ENCODE results near the gene SLC38A5. TPM values are rescaled to one million over a fixed set of nuclear protein-coding genes. Genes with fewer than 3 reads are reported as not detected.

SLC38A5 gene
- total and polyA plus RNA-seq, 2 donors (not counting 1 experiment from before 2014, with no cell fraction given) = 8.3 to 21.5 TPM

GRCh38 chrX:48468693-48469691 lies 1.1 kb downstream of the SLC38A5 start:
- Histone ChIP-seq H4K20me1 (ENCODE audit: control insufficient read depth, extremely low read depth, insufficient read depth, low read length) (no peaks in the 10 kb centered on the region), H3K4me2 (ENCODE audit: extremely low read depth, insufficient read depth, low read length) (peak overlapping the region; percentile 71), H3K27me3 (ENCODE audit: control insufficient read depth, insufficient read depth, low read length) (no peaks in the 10 kb centered on the region), H3K36me3 (ENCODE audit: control insufficient read depth, insufficient read depth, low read length) (no peaks in the 10 kb centered on the region), H3K9ac (ENCODE audit: insufficient read depth, low read length) (no peak overlapping the region), H3K4me1 (ENCODE audit: control insufficient read depth, extremely low read depth, insufficient read depth, low read length) (peaks cover 2% of the 10 kb centered on the region), H2AFZ (ENCODE audit: low read length) (no peak overlapping the region), H3K4me3 (replicated peaks in 1 of 4; ENCODE audit: control extremely low read depth in 1 of 4, insufficient read depth in 1 of 4, low read depth in 3 of 4, low read length in 4 of 4) (peak overlapping the region in 2 of 4 experiments; percentile 56 to 67), H3K27ac (ENCODE audit: insufficient read depth, low read length) (no peak overlapping the region), H3K9me3 (ENCODE audit: control insufficient read depth, insufficient read depth, low read depth, low read length) (no peaks in the 10 kb centered on the region), H3K79me2 (ENCODE audit: control insufficient read depth, insufficient read depth, low read length) (no peaks in the 10 kb centered on the region)
- DNase-seq (ENCODE audit: low read depth in 2 of 2) = peak in 1 of 2 donors; percentile 26
- no peak for TF ChIP-seq EZH2 (IDR thresholded peaks at IDR 0.05; ENCODE audit: low read length, missing control alignments)
- peak; percentile 13 to 49 for TF ChIP-seq CTCF (conservative IDR thresholded peaks at IDR 0.05 in 1 of 2, IDR thresholded peaks at IDR 0.05 in 1 of 2; ENCODE audit: low read depth in 1 of 2, low read length in 2 of 2)

GRCh38 chrX:48468247-48468671 lies 1.8 kb downstream of the SLC38A5 start:
- no peaks in the 10 kb centered on the region for H3K36me3 ChIP-seq (ENCODE audit: control insufficient read depth, insufficient read depth, low read length)
- H3K4me1 ChIP-seq (ENCODE audit: control insufficient read depth, extremely low read depth, insufficient read depth, low read length) = peaks cover 2% of the 10 kb centered on the region
- H3K79me2 ChIP-seq (ENCODE audit: control insufficient read depth, insufficient read depth, low read length) = no peaks in the 10 kb centered on the region
- no peaks in the 10 kb centered on the region for H3K27me3 ChIP-seq (ENCODE audit: control insufficient read depth, insufficient read depth, low read length)
- no peaks in the 10 kb centered on the region for H4K20me1 ChIP-seq (ENCODE audit: control insufficient read depth, extremely low read depth, insufficient read depth, low read length)
- peak overlapping the region; percentile 21 to 67 (median 47) for H3K4me3 ChIP-seq (replicated peaks in 1 of 4; ENCODE audit: control extremely low read depth in 1 of 4, insufficient read depth in 1 of 4, low read depth in 3 of 4, low read length in 4 of 4)
- no peaks in the 10 kb centered on the region for H3K9me3 ChIP-seq (ENCODE audit: control insufficient read depth, insufficient read depth, low read depth, low read length)
- DNase-seq (ENCODE audit: low read depth in 2 of 2) = no peak
- H3K4me2 ChIP-seq (ENCODE audit: extremely low read depth, insufficient read depth, low read length) = peak overlapping the region; percentile 71
- no peak overlapping the region for H3K9ac ChIP-seq (ENCODE audit: insufficient read depth, low read length)
- H3K27ac ChIP-seq (ENCODE audit: insufficient read depth, low read length) = no peak overlapping the region
- TF ChIP-seq EZH2 (IDR thresholded peaks at IDR 0.05; ENCODE audit: low read length, missing control alignments) (no peak), CTCF (conservative IDR thresholded peaks at IDR 0.05 in 1 of 2, IDR thresholded peaks at IDR 0.05 in 1 of 2; ENCODE audit: low read depth in 1 of 2, low read length in 2 of 2) (no peak)
- H2AFZ ChIP-seq (ENCODE audit: low read length) = no peak overlapping the region

- H3K4me3 ChIP-seq (replicated peaks in 1 of 4; ENCODE audit: control extremely low read depth in 1 of 4, insufficient read depth in 1 of 4, low read depth in 3 of 4, low read length in 4 of 4) = peak overlapping the region in 3 of 4 experiments; percentile 38 to 67 (median 56)
- peak in 1 of 2 donors; percentile 70 for DNase-seq (ENCODE audit: low read depth in 2 of 2)
Observed at GRCh38 chrX:48467281-48467761, 2.7 kb downstream of the SLC38A5 start.

More at GRCh38 chrX:48467281-48467761, 2.7 kb downstream of the SLC38A5 start:
- H3K9me3 ChIP-seq (ENCODE audit: control insufficient read depth, insufficient read depth, low read depth, low read length) = no peaks in the 10 kb centered on the region
- H3K4me1 ChIP-seq (ENCODE audit: control insufficient read depth, extremely low read depth, insufficient read depth, low read length) = peaks cover 2% of the 10 kb centered on the region
- no peaks in the 10 kb centered on the region for H3K36me3 ChIP-seq (ENCODE audit: control insufficient read depth, insufficient read depth, low read length)
- TF ChIP-seq EZH2 (IDR thresholded peaks at IDR 0.05; ENCODE audit: low read length, missing control alignments) (no peak), CTCF (conservative IDR thresholded peaks at IDR 0.05 in 1 of 2, IDR thresholded peaks at IDR 0.05 in 1 of 2; ENCODE audit: low read depth in 1 of 2, low read length in 2 of 2) (no peak)
- H3K79me2 ChIP-seq (ENCODE audit: control insufficient read depth, insufficient read depth, low read length) = no peaks in the 10 kb centered on the region
- H3K9ac ChIP-seq (ENCODE audit: insufficient read depth, low read length) = no peak overlapping the region
- no peaks in the 10 kb centered on the region for H3K27me3 ChIP-seq (ENCODE audit: control insufficient read depth, insufficient read depth, low read length)
- no peak overlapping the region for H3K27ac ChIP-seq (ENCODE audit: insufficient read depth, low read length)
- H3K4me2 ChIP-seq (ENCODE audit: extremely low read depth, insufficient read depth, low read length) = peak overlapping the region; percentile 51
- H4K20me1 ChIP-seq (ENCODE audit: control insufficient read depth, extremely low read depth, insufficient read depth, low read length) = no peaks in the 10 kb centered on the region
- H2AFZ ChIP-seq (ENCODE audit: low read length) = no peak overlapping the region
